CD8-positive, alpha-beta memory T cell (primary cell): ENCODE results near the gene TTC33. TPM values are rescaled to one million over a fixed set of nuclear protein-coding genes. Genes with fewer than 3 reads are reported as not detected.

Experiments used
- CTCF ChIA-PET: fragments of 350-600 bp; sonication (Branson Sonifier 250); formaldehyde crosslinking; loops from one replicate; lab custom pipeline; 2021; ENCODE audit warnings: antibody characterized with exemption; lab: Charles Lee
- POLR2A ChIA-PET: fragments of 350-600 bp; sonication (Branson Sonifier 250); formaldehyde crosslinking; loops from one replicate; lab custom pipeline; 2021; ENCODE audit warnings: antibody characterized with exemption; lab: Charles Lee
- DNase-seq, 5 donors: peaks; one replicate each; pipeline versions ENCODE4 v3.0.0 to v3.0.0-alpha.2; 2020 to 2022; ENCODE audit warnings: mixed read lengths in 1 of 5
- H3K27ac ChIP-seq: one replicate; pipeline ENCODE4 v1.7.0; 2013; ENCODE audit warnings: low read depth, mild to moderate bottlenecking, low read length, moderate library complexity
- H3K27me3 ChIP-seq: 2 replicates; pipeline ENCODE4 v1.7.0; 2013; ENCODE audit warnings: low read length, mild to moderate bottlenecking; ENCODE audit not compliant: insufficient read depth, poor library complexity, severe bottlenecking
- H3K36me3 ChIP-seq: 2 replicates; pipeline ENCODE4 v1.7.0; 2013; ENCODE audit warnings: mild to moderate bottlenecking, low read length, moderate library complexity; ENCODE audit not compliant: insufficient read depth
- H3K4me1 ChIP-seq: 2 replicates; pipeline ENCODE4 v1.7.0; 2013; ENCODE audit warnings: mild to moderate bottlenecking, low read length, moderate library complexity; ENCODE audit not compliant: insufficient read depth
- H3K4me3 ChIP-seq: 2 replicates; pipeline ENCODE4 v1.7.0; 2013; ENCODE audit warnings: mild to moderate bottlenecking, low read length
- H3K9me3 ChIP-seq: 2 replicates; pipeline ENCODE4 v1.7.0; 2013; ENCODE audit warnings: mild to moderate bottlenecking, low read length
- H3K27ac Mint-ChIP-seq, 8 donors: one replicate each; pipeline ENCODE4 v1.8.0; 2020 to 2021; ENCODE audit warnings: mixed read lengths in 8 of 8, mild to moderate bottlenecking in 6 of 8, inconsistent platforms in 3 of 8, moderate library complexity in 3 of 8
- H3K27me3 Mint-ChIP-seq, 2 donors: one replicate each; pipeline ENCODE4 v1.8.0; 2020 to 2021; ENCODE audit warnings: mixed read lengths in 2 of 2, mild to moderate bottlenecking in 1 of 2, moderate library complexity in 1 of 2
- H3K36me3 Mint-ChIP-seq, 3 donors: one replicate each; pipeline ENCODE4 v1.8.0; 2020 to 2021; ENCODE audit warnings: mixed read lengths in 3 of 3, inconsistent platforms in 1 of 3, mild to moderate bottlenecking in 1 of 3
- H3K4me1 Mint-ChIP-seq, 3 donors: one replicate each; pipeline ENCODE4 v1.8.0; 2020 to 2021; ENCODE audit warnings: mixed read lengths in 3 of 3, inconsistent platforms in 1 of 3, mild to moderate bottlenecking in 1 of 3
- H3K4me3 Mint-ChIP-seq, 7 donors: one replicate each; pipeline ENCODE4 v1.8.0; 2020 to 2021; ENCODE audit warnings: mixed read lengths in 7 of 7, mild to moderate bottlenecking in 6 of 7, moderate library complexity in 4 of 7, inconsistent platforms in 2 of 7
- H3K9me3 Mint-ChIP-seq, 5 donors: one replicate each; pipeline ENCODE4 v1.8.0; 2020 to 2022; ENCODE audit warnings: mixed read lengths in 5 of 5, mild to moderate bottlenecking in 3 of 5, moderate library complexity in 2 of 5, inconsistent platforms in 1 of 5
- polyA plus RNA-seq: library from polyadenylated mRNA; unstranded; fragments of 300-500 nt; fragmentation: Illumina TruSeq; gene quantifications from one replicate; pipeline ENCODE4 v1.2.3, GENCODE V29; 2021
- total RNA-seq, 2 experiments: library from RNA; stranded (reverse); gene quantifications; one replicate each; pipeline ENCODE4 v1.2.3, GENCODE V29; 2021

Gene TTC33
- total and polyA plus RNA-seq, 3 experiments from 2014 or later = 13.9 to 27.7 (median 25.3) TPM

- H3K27ac ChIP-seq = no peak overlapping the region
- no peaks in the 10 kb centered on the region for H3K27me3 Mint-ChIP-seq
- H3K36me3 ChIP-seq = no peaks in the 10 kb centered on the region
- H3K4me1 ChIP-seq = peaks cover 64% of the 10 kb centered on the region
- CTCF ChIA-PET = interaction anchor here (2.8 kb wide), 1 partner anchor 18 kb away, joined by 7 read pairs; no protein-coding TSS in a partner anchor
- no peaks in the 10 kb centered on the region for H3K27me3 ChIP-seq
- no peak overlapping the region for H3K4me3 ChIP-seq
- H3K36me3 Mint-ChIP-seq = no peaks in the 10 kb centered on the region
- no peak for DNase-seq
- POLR2A ChIA-PET = interaction anchor here (1.4 kb wide), 1 partner anchor 14 kb away, joined by 3 read pairs; no protein-coding TSS in a partner anchor
- peaks cover 46 to 77% (median 74%) of the 10 kb centered on the region in 3 donors for H3K4me1 Mint-ChIP-seq
- H3K9me3 Mint-ChIP-seq = no peaks in the 10 kb centered on the region
- peak overlapping the region in 6 of 8 donors; percentile 8 to 84 (median 34) for H3K27ac Mint-ChIP-seq
- H3K4me3 Mint-ChIP-seq = no peak overlapping the region
- no peaks in the 10 kb centered on the region for H3K9me3 ChIP-seq
Observed at GRCh38 chr5:40672425-40672824, 83.3 kb downstream of the TTC33 start.

GRCh38 chr5:40669606-40670390, 86.0 kb downstream of the TTC33 start:
- POLR2A ChIA-PET = interaction anchor here (0.8 kb wide), 1 partner anchor 9 kb away, joined by 3 read pairs; no protein-coding TSS in a partner anchor
- DNase-seq = no peak
- peaks cover 25 to 53% (median 51%) of the 10 kb centered on the region in 3 donors for H3K4me1 Mint-ChIP-seq
- CTCF ChIA-PET = interaction anchor here (1.7 to 2.1 kb wide), 2 partner anchors 11 to 18 kb away, joined by 6 to 9 read pairs; partner anchors contain the start of gene PTGER4
- peaks cover 38% of the 10 kb centered on the region for H3K4me1 ChIP-seq
- peak overlapping the region in 5 of 8 donors; percentile 4 to 62 (median 12) for H3K27ac Mint-ChIP-seq
- no peaks in the 10 kb centered on the region for H3K27me3 ChIP-seq
- H3K9me3 Mint-ChIP-seq = no peaks in the 10 kb centered on the region
- no peaks in the 10 kb centered on the region for H3K36me3 ChIP-seq
- no peak overlapping the region for H3K27ac ChIP-seq
- peaks cover 0 to 2% of the 10 kb centered on the region in 2 donors for H3K27me3 Mint-ChIP-seq
- no peak overlapping the region for H3K4me3 ChIP-seq
- H3K36me3 Mint-ChIP-seq = no peaks in the 10 kb centered on the region
- H3K4me3 Mint-ChIP-seq = peak overlapping the region in 3 of 7 donors; percentile 8 to 27 (median 20)
- no peaks in the 10 kb centered on the region for H3K9me3 ChIP-seq

DNA sequence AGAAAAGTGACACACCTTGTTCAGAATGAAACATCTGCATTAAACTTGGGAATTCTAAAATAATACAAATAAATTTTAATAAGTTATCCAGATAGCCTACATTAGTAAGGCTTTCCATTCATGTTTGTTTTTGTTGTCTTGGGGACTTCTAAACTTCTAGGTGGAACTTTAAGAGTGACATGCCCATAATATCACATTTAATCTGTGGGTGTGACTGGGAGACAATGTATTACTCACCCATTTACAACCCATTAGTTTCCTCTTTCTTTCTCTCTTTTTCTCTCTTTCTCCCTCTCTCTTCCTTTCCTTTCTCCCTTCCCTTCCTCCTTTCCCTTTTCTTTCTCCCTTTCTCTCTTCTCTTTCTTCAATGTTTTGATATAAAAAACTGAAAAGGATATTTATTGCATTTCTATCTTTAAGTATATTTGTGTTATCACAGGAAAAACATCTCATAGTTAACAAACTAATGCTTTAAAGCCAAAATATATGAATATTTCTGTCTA, 88.5 kb downstream of the TTC33 start:
- Mint-ChIP-seq H3K27me3 (peaks cover 0 to 3% of the 10 kb centered on the region in 2 donors), H3K36me3 (no peaks in the 10 kb centered on the region), H3K9me3 (peaks cover 0 to 1% (median 0%) of the 10 kb centered on the region in 5 donors), H3K27ac (no peak overlapping the region), H3K4me1 (peaks cover 16 to 30% (median 25%) of the 10 kb centered on the region in 3 donors), H3K4me3 (no peak overlapping the region)
- Histone ChIP-seq H3K4me3 (no peak overlapping the region), H3K4me1 (peaks cover 20% of the 10 kb centered on the region), H3K27ac (no peak overlapping the region), H3K36me3 (no peaks in the 10 kb centered on the region), H3K27me3 (no peaks in the 10 kb centered on the region), H3K9me3 (no peaks in the 10 kb centered on the region)
- ChIA-PET POLR2A (no interaction called here), CTCF (no interaction called here)
- no peak for DNase-seq

DNA sequence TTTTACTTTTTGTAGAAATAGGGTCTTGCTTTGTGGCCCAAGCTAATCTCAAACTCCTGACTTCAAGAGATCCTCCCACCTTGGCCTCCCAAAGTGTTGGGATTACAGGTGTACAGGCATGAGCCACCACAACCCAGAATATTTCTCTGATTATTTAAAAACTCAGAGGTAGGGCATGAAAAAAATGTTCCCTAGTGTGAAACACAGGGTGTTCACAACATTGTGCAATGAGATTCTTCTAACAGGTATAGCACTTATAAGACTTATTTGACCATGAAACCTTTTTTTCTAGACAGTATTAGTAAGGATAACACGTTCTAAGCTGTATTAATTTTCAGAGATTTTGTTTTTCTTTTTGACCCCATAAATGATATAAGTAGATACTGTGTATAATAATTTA, 89.1 kb downstream of the TTC33 start:
- POLR2A ChIA-PET = no interaction called here
- peaks cover 16 to 30% (median 25%) of the 10 kb centered on the region in 3 donors for H3K4me1 Mint-ChIP-seq

GRCh38 chr5:40665635-40666298, 90.0 kb downstream of the TTC33 start:
- Mint-ChIP-seq H3K27ac (no peak overlapping the region), H3K4me3 (no peak overlapping the region), H3K36me3 (no peaks in the 10 kb centered on the region), H3K9me3 (peaks cover 0 to 2% (median 0%) of the 10 kb centered on the region in 5 donors), H3K4me1 (peaks cover 16 to 26% (median 22%) of the 10 kb centered on the region in 3 donors), H3K27me3 (peaks cover 0 to 3% of the 10 kb centered on the region in 2 donors)
- H3K9me3 ChIP-seq = no peaks in the 10 kb centered on the region
- no peak overlapping the region for H3K4me3 ChIP-seq
- DNase-seq = no peak
- CTCF ChIA-PET = interaction anchor here (0.8 kb wide), 1 partner anchor 16 kb away, joined by 3 read pairs; no protein-coding TSS in a partner anchor
- POLR2A ChIA-PET = no interaction called here
- H3K27ac ChIP-seq = no peak overlapping the region
- H3K4me1 ChIP-seq = peaks cover 20% of the 10 kb centered on the region
- no peaks in the 10 kb centered on the region for H3K27me3 ChIP-seq
- H3K36me3 ChIP-seq = no peaks in the 10 kb centered on the region

More for the DNA sequence above, 89.1 kb downstream of the TTC33 start:
- no peak for DNase-seq
- Mint-ChIP-seq H3K36me3 (no peaks in the 10 kb centered on the region), H3K9me3 (peaks cover 0 to 2% (median 0%) of the 10 kb centered on the region in 5 donors), H3K27me3 (peaks cover 0 to 3% of the 10 kb centered on the region in 2 donors), H3K4me3 (no peak overlapping the region), H3K27ac (no peak overlapping the region)
- no peak overlapping the region for H3K27ac ChIP-seq
- peaks cover 20% of the 10 kb centered on the region for H3K4me1 ChIP-seq
- H3K4me3 ChIP-seq = no peak overlapping the region
- no peaks in the 10 kb centered on the region for H3K27me3 ChIP-seq
- H3K36me3 ChIP-seq = no peaks in the 10 kb centered on the region
- H3K9me3 ChIP-seq = no peaks in the 10 kb centered on the region
- CTCF ChIA-PET = no interaction called here

DNA sequence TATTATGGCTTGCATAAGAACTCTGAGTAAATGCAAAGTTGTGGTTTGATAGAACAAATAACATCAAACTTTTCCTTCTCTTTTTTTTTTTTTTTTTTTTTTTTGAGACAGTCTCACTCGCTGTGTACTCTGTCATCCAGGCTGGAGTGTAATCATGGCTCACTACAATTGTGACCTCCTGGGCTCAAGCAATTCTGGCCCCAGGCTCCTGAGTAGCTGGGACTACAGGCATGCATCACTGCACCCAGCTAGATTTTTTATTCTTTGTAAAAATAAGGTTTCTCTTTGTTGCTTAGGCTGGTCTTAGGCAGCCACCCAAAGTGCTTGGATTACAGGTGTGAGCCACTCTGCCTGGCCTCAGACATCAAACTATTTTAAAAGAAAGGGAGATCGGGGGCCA, 95.0 kb downstream of the TTC33 start:
- Histone ChIP-seq H3K36me3 (no peaks in the 10 kb centered on the region), H3K27ac (no peak overlapping the region), H3K27me3 (no peaks in the 10 kb centered on the region), H3K9me3 (no peaks in the 10 kb centered on the region), H3K4me3 (no peak overlapping the region), H3K4me1 (no peaks in the 10 kb centered on the region)
- H3K4me3 Mint-ChIP-seq = no peak overlapping the region
- ChIA-PET POLR2A (no interaction called here), CTCF (interaction anchor here (1.1 kb wide), 1 partner anchor 221 kb away, joined by 3 read pairs; no protein-coding TSS in a partner anchor)
- no peak for DNase-seq
- H3K4me1 Mint-ChIP-seq = peaks cover 3 to 25% (median 19%) of the 10 kb centered on the region in 3 donors
- H3K36me3 Mint-ChIP-seq = no peaks in the 10 kb centered on the region
- H3K27me3 Mint-ChIP-seq = peaks cover 0 to 1% of the 10 kb centered on the region in 2 donors
- H3K27ac Mint-ChIP-seq = no peak overlapping the region
- H3K9me3 Mint-ChIP-seq = peaks cover 0 to 2% (median 0%) of the 10 kb centered on the region in 5 donors

- peaks cover 38 to 65% (median 59%) of the 10 kb centered on the region in 3 donors for H3K4me1 Mint-ChIP-seq
- ChIA-PET CTCF (no interaction called here), POLR2A (no interaction called here)
- H3K27ac Mint-ChIP-seq = no peak overlapping the region
- H3K9me3 Mint-ChIP-seq = no peaks in the 10 kb centered on the region
- no peaks in the 10 kb centered on the region for H3K27me3 Mint-ChIP-seq
- no peak for DNase-seq
- Histone ChIP-seq H3K27me3 (no peaks in the 10 kb centered on the region), H3K9me3 (no peaks in the 10 kb centered on the region), H3K36me3 (no peaks in the 10 kb centered on the region), H3K4me3 (no peak overlapping the region), H3K4me1 (peaks cover 35% of the 10 kb centered on the region), H3K27ac (no peak overlapping the region)
- peaks cover 0 to 1% (median 0%) of the 10 kb centered on the region in 3 donors for H3K36me3 Mint-ChIP-seq
- no peak overlapping the region for H3K4me3 Mint-ChIP-seq
Observed at GRCh38 chr5:40656766-40657165, 99.0 kb downstream of the TTC33 start.
